Superior temporal gyrus (tissue), 1 donor: ENCODE data around the gene FJX1.
"Not testable (repeated sequence)": the region's sequence is repeated elsewhere in the genome, so short reads cannot be mapped to it uniquely, and the experiment has no call there.

Source experiments
- DNase-seq: peaks from one replicate; pipeline ENCODE4 v3.0.0-alpha.2; 2016; ENCODE audit errors: extremely low spot score

FJX1 gene

GRCh38 chr11:35668350-35668749, 50.1 kb downstream of the FJX1 start:
- not testable (repeated sequence) for DNase-seq
